K562 (cell line): ENCODE measurements around the gene GRB2. TPM values are rescaled to one million over a fixed set of nuclear protein-coding genes. Genes with fewer than 3 reads are reported as not detected.

ENCODE experiments used
- CBFB ChIP-seq: sonication (generic); formaldehyde crosslinking; IDR thresholded peaks from 2 replicates; pipeline ENCODE4 v1.4.0; 2020; ENCODE audit warnings: mild to moderate bottlenecking, missing genetic modification reagents
- CTCF ChIP-seq, 3 experiments: IDR thresholded peaks in 2 of 3; conservative IDR thresholded peaks in 1 of 3; 2 replicates each; pipeline ENCODE4 v1.5.1; 2011 to 2012; ENCODE audit warnings: low read length in 3 of 3, mild to moderate bottlenecking in 3 of 3, control low read depth in 2 of 3, improper control_type of control experiment in 1 of 3, inconsistent platforms in 1 of 3, low read depth in 1 of 3, mixed read lengths in 1 of 3, moderate library complexity in 1 of 3; ENCODE audit not compliant: insufficient read depth in 2 of 3
- HMBOX1 ChIP-seq: sonication (generic); IDR thresholded peaks from 2 replicates; pipeline ENCODE4 v1.6.1; 2016
- MAZ ChIP-seq, 2 experiments: fragments of 450-650 bp in 1 of 2; sonication (generic) in 1 of 2; formaldehyde crosslinking; IDR thresholded peaks in 1 of 2; conservative IDR thresholded peaks in 1 of 2; 2 replicates each; pipeline versions ENCODE4 v1.4.0 to v1.5.0; 2020; ENCODE audit warnings: mild to moderate bottlenecking in 1 of 2, missing genetic modification reagents in 1 of 2
- MTA1 ChIP-seq: fragments of 450-650 bp; IDR thresholded peaks from 2 replicates; pipeline ENCODE4 v1.6.1; 2017; ENCODE audit warnings: borderline replicate concordance
- NBN ChIP-seq: fragments of 450-650 bp; IDR thresholded peaks from 2 replicates; pipeline ENCODE4 v1.6.1; 2016; ENCODE audit warnings: low read depth, mild to moderate bottlenecking
- REST ChIP-seq, 2 experiments: fragments of 450-650 bp; formaldehyde crosslinking in 1 of 2; IDR thresholded peaks; 2 replicates each; pipeline versions ENCODE4 v1.4.0 to v1.6.1; 2014 to 2020; ENCODE audit warnings: mild to moderate bottlenecking in 2 of 2, borderline replicate concordance in 1 of 2, low read depth in 1 of 2
- SP1 ChIP-seq: sonication (generic); formaldehyde crosslinking; IDR thresholded peaks from 2 replicates; pipeline ENCODE4 v1.8.1; 2022; ENCODE audit warnings: mild to moderate bottlenecking, missing genetic modification reagents
- polyA plus RNA-seq, 8 experiments: library from polyadenylated mRNA; depleted of rRNA in 4 of 8; stranded (reverse) in 5 of 8; unstranded in 3 of 8; fragments of >200 nt; fragmentation: Nextera tagmentation in 2 of 8; fragmentation: Illumina TruSeq in 1 of 8; extraction: Ambion mirVana in 2 of 8; extraction: Trizol in 1 of 8; gene quantifications; 2 replicates each; pipeline versions ENCODE4 v1.2.1 to v1.2.3, GENCODE V29; 2011 to 2014; ENCODE audit warnings: inconsistent platforms in 1 of 8, missing spikeins in 1 of 8
- total RNA-seq, 7 experiments: library from RNA; depleted of rRNA in 6 of 7; stranded (reverse); fragments of >200 nt in 6 of 7; fragmentation: Illumina TruSeq in 2 of 7; extraction: Trizol in 2 of 7; gene quantifications; 2 replicates each; pipeline versions ENCODE4 v1.2.1 to v1.2.3, GENCODE V29; 2011 to 2021; ENCODE audit warnings: low replicate concordance in 1 of 7
- TF ChIP-seq, protein P1 (sequence below): fragments of 450-650 bp; formaldehyde crosslinking; IDR thresholded peaks from 2 replicates; pipeline ENCODE4 v1.4.0; 2020; ENCODE audit warnings: mild to moderate bottlenecking, moderate library complexity

GRB2 gene
- total and polyA plus RNA-seq, 9 of the 15 experiments (the other 6 are each of a cell fraction or from before 2014, with no cell fraction given) = 57.2 to 136 (median 84.8) TPM

GRCh38 chr17:75412455-75413317 is 7.2 kb upstream of the GRB2 start (continued):
- TF ChIP-seq MTA1 (0 out of 2 replicates have a peak, but pooled peaks have one; percentile 15), MAZ (CRISPR knock-in tag; conservative IDR thresholded peaks at IDR 0.05 in 1 of 2, IDR thresholded peaks at IDR 0.05 in 1 of 2) (0 out of 4 replicates have a peak, but pooled peaks of 1 of the 2 experiments have one; percentile 47), CBFB (CRISPR knock-in tag) (no peak), SP1 (peak; percentile 56; the same call in 1 of the 2 replicates), NBN (peak; percentile 32; the same call in 1 of the 2 replicates), HMBOX1 (0 out of 2 replicates have a peak, but pooled peaks have one; percentile 30), CTCF (IDR thresholded peaks at IDR 0.05 in 2 of 3, conservative IDR thresholded peaks at IDR 0.05 in 1 of 3; ENCODE audit: insufficient read depth in 2 of 3, low read depth in 1 of 3, low read length in 3 of 3) (peak; percentile 88 to 92 (median 91)), REST (IDR thresholded peaks at IDR 0.05; ENCODE audit: borderline replicate concordance) (peak; percentile 94), REST (CRISPR knock-in tag; IDR thresholded peaks at IDR 0.05; ENCODE audit: low read depth) (no peak)
- TF ChIP-seq, protein P1, sequence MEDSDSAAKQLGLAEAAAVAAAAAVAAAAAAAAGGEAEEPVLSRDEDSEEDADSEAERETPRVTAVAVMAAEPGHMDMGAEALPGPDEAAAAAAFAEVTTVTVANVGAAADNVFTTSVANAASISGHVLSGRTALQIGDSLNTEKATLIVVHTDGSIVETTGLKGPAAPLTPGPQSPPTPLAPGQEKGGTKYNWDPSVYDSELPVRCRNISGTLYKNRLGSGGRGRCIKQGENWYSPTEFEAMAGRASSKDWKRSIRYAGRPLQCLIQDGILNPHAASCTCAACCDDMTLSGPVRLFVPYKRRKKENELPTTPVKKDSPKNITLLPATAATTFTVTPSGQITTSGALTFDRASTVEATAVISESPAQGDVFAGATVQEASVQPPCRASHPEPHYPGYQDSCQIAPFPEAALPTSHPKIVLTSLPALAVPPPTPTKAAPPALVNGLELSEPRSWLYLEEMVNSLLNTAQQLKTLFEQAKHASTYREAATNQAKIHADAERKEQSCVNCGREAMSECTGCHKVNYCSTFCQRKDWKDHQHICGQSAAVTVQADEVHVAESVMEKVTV (CRISPR knock-in tag) = peak; percentile 94
